Testis (tissue), 3 donors: ENCODE results near the gene KCTD14. TPM values are rescaled to one million over a fixed set of nuclear protein-coding genes. Genes with fewer than 3 reads are reported as not detected.
"Not testable (repeated sequence)": the region's sequence is repeated elsewhere in the genome, so short reads cannot be mapped to it uniquely, and the experiment has no call there.

Experiments used
- DNase-seq: peaks from one replicate; pipeline ENCODE4 v3.0.0-alpha.2; 2019
- H3K27ac ChIP-seq, 2 donors: fragments of 200-600 bp; sonication (generic); one replicate each; pipeline ENCODE4 v1.5.1; 2019
- H3K27me3 ChIP-seq: fragments of 200-600 bp; sonication (generic); one replicate; pipeline ENCODE4 v1.5.1; 2019
- H3K36me3 ChIP-seq: fragments of 200-600 bp; sonication (generic); one replicate; pipeline ENCODE4 v1.5.1; 2017; ENCODE audit warnings: low read depth; ENCODE audit errors: missing control alignments
- H3K4me1 ChIP-seq: fragments of 200-600 bp; sonication (generic); one replicate; pipeline ENCODE4 v1.5.1; 2019
- H3K4me3 ChIP-seq, 2 donors: fragments of 200-600 bp; sonication (generic); one replicate each; pipeline ENCODE4 v1.5.1; 2017 to 2019
- H3K9me3 ChIP-seq: fragments of 200-600 bp; sonication (generic); one replicate; pipeline ENCODE4 v1.5.1; 2017
- CTCF ChIP-seq, 3 experiments: fragments of 450-650 bp in 2 of 3; fragments of 200-600 bp in 1 of 3; sonication (generic) in 1 of 3; IDR thresholded peaks; one replicate each; pipeline ENCODE4 v1.5.1; 2016 to 2019; ENCODE audit warnings: antibody characterized with exemption in 3 of 3, mild to moderate bottlenecking in 2 of 3, moderate library complexity in 1 of 3
- POLR2A ChIP-seq: fragments of 450-650 bp; IDR thresholded peaks from one replicate; pipeline ENCODE4 v1.6.1; 2017; ENCODE audit warnings: antibody characterized with exemption, mild to moderate bottlenecking, moderate library complexity
- WGBS, 2 donors: methylation state at CpG; one replicate each; pipeline ENCODE4 v1.1.5; 2018; 5-methylcytosine and 5-hydroxymethylcytosine counted together
- intact Hi-C: fragments of 100-400 bp; cut with DNase I; formaldehyde crosslinking; loops from one replicate; pipeline ENCODE4 v1.15.1; 2023; ENCODE audit warnings: low total_unique reads
- polyA plus RNA-seq: library from polyadenylated mRNA; stranded (reverse); fragments of 350-450 nt; fragmentation: Illumina TruSeq; extraction: RNeasy Lipid Tissue Mini Kit (QIAGEN cat#74804); gene quantifications from one replicate; pipeline ENCODE4 v1.2.3, GENCODE V29; 2014; ENCODE audit warnings: low read depth, low replicate concordance; ENCODE audit not compliant: insufficient read depth
- total RNA-seq, 2 donors: library from RNA; depleted of rRNA; stranded (reverse); fragments of >200 nt; gene quantifications; one replicate each; pipeline ENCODE4 v1.2.3, GENCODE V29; 2016

The KCTD14 gene
- total and polyA plus RNA-seq, 3 donors from 2014 or later: 0.71 to 3.8 (median 1.4) TPM

GRCh38 chr11:78021611-78022010 is 1.5 kb downstream of the KCTD14 start:
- 85 to 86% methylated on average over 6 of the region's 6 CpGs for WGBS, 2 donors
- no peak overlapping the region for H3K27ac ChIP-seq
- no peaks in the 10 kb centered on the region for H3K9me3 ChIP-seq
- H3K4me1 ChIP-seq: peaks cover 3% of the 10 kb centered on the region
- TF ChIP-seq CTCF (IDR thresholded peaks at IDR 0.05) (no peak), POLR2A (no peak)
- no peaks in the 10 kb centered on the region for H3K27me3 ChIP-seq
- H3K36me3 ChIP-seq: no peaks in the 10 kb centered on the region
- intact Hi-C loops: no loop called here
- no peak for DNase-seq
- H3K4me3 ChIP-seq: no peak overlapping the region

- Histone ChIP-seq H3K9me3 (no peaks in the 10 kb centered on the region), H3K27ac (no peak overlapping the region), H3K4me1 (peaks cover 3% of the 10 kb centered on the region), H3K36me3 (no peaks in the 10 kb centered on the region), H3K27me3 (no peaks in the 10 kb centered on the region), H3K4me3 (no peak overlapping the region)
- no peak for DNase-seq
- intact Hi-C loops: no loop called here
- 50 to 64% methylated on average over 3 of the region's 3 CpGs for WGBS, 2 donors
- TF ChIP-seq CTCF (IDR thresholded peaks at IDR 0.05) (no peak), POLR2A (no peak)
These were observed 2.8 kb downstream of the KCTD14 start for GRCh38 chr11:78020246-78020645.

GRCh38 chr11:78019808-78020207 is 3.3 kb downstream of the KCTD14 start:
- H3K36me3 ChIP-seq: no peaks in the 10 kb centered on the region
- no peak overlapping the region for H3K4me3 ChIP-seq
- no peak for TF ChIP-seq POLR2A
- no peak for TF ChIP-seq CTCF (IDR thresholded peaks at IDR 0.05)
- H3K27me3 ChIP-seq: no peaks in the 10 kb centered on the region
- no peaks in the 10 kb centered on the region for H3K9me3 ChIP-seq
- 63 to 84% methylated on average over 3 to 4 of the region's 4 CpGs for WGBS, 2 donors
- peaks cover 3% of the 10 kb centered on the region for H3K4me1 ChIP-seq
- DNase-seq: no peak
- no peak overlapping the region for H3K27ac ChIP-seq
- intact Hi-C loops: no loop called here

GRCh38 chr11:78015878-78016277 is 7.2 kb downstream of the KCTD14 start:
- no peaks in the 10 kb centered on the region for H3K27me3 ChIP-seq
- intact Hi-C loops: no loop called here
- TF ChIP-seq CTCF (IDR thresholded peaks at IDR 0.05): no peak
- TF ChIP-seq POLR2A: no peak
- no peaks in the 10 kb centered on the region for H3K9me3 ChIP-seq
- H3K4me1 ChIP-seq: no peaks in the 10 kb centered on the region
- DNase-seq: no peak
- no peak overlapping the region for H3K4me3 ChIP-seq
- WGBS, 2 donors: 93% methylated on average over 1 of the region's 1 CpG
- H3K27ac ChIP-seq: no peak overlapping the region
- no peaks in the 10 kb centered on the region for H3K36me3 ChIP-seq

- WGBS, 2 donors: 66 to 67% methylated on average over 6 of the region's 6 CpGs
- not testable (repeated sequence) for H3K4me1 ChIP-seq, DNase-seq
These were observed 8.0 kb downstream of the KCTD14 start for GRCh38 chr11:78014937-78015520.

More at GRCh38 chr11:78014937-78015520, 8.0 kb downstream of the KCTD14 start:
- H3K27me3 ChIP-seq, H3K9me3 ChIP-seq, H3K36me3 ChIP-seq, H3K27ac ChIP-seq, intact Hi-C loops, H3K4me3 ChIP-seq: not testable (repeated sequence)
